COR-L47 (cell line): ENCODE data around the gene FHOD3.
"Not testable (repeated sequence)": the region's sequence is repeated elsewhere in the genome, so short reads cannot be mapped to it uniquely, and the experiment has no call there.

ENCODE experiments used
- DNase-seq: peaks from one replicate; lab custom pipeline; 2025; lab: John Stamatoyannopoulos, UW

Gene FHOD3

GRCh38 chr18:36711014-36711725 is 413.7 kb downstream of the FHOD3 start:
- no peak for DNase-seq

- no peak for DNase-seq
Observed at GRCh38 chr18:36711813-36712444, 414.4 kb downstream of the FHOD3 start.

- DNase-seq: no peak
Observed at GRCh38 chr18:36714476-36714875, 417.0 kb downstream of the FHOD3 start.

- DNase-seq: no peak
Observed at GRCh38 chr18:36717422-36718110, 420.1 kb downstream of the FHOD3 start.

GRCh38 chr18:36718705-36719328 is 421.3 kb downstream of the FHOD3 start:
- DNase-seq: no peak

- DNase-seq: no peak
Observed at GRCh38 chr18:36719630-36720029, 422.1 kb downstream of the FHOD3 start.

- DNase-seq: not testable (repeated sequence)
Observed at GRCh38 chr18:36721351-36721750, 423.8 kb downstream of the FHOD3 start.

- DNase-seq: no peak
Observed at GRCh38 chr18:36724169-36724568, 426.7 kb downstream of the FHOD3 start.

- DNase-seq: no peak
Observed at GRCh38 chr18:36724591-36725001, 427.1 kb downstream of the FHOD3 start.

- DNase-seq: no peak
Observed at GRCh38 chr18:36728345-36728744, 430.8 kb downstream of the FHOD3 start.

GRCh38 chr18:36729197-36729596 is 431.7 kb downstream of the FHOD3 start:
- DNase-seq: no peak

- no peak for DNase-seq
Observed at GRCh38 chr18:36732264-36732663, 434.8 kb downstream of the FHOD3 start.

- no peak for DNase-seq
Observed at GRCh38 chr18:36733150-36733549, 435.6 kb downstream of the FHOD3 start.

GRCh38 chr18:36734596-36734995 is 437.1 kb downstream of the FHOD3 start:
- DNase-seq: no peak

GRCh38 chr18:36735130-36735529 is 437.6 kb downstream of the FHOD3 start:
- no peak for DNase-seq

- no peak for DNase-seq
Observed at GRCh38 chr18:36736094-36736493, 438.6 kb downstream of the FHOD3 start.

GRCh38 chr18:36737316-36737715 is 439.8 kb downstream of the FHOD3 start:
- DNase-seq: no peak

GRCh38 chr18:36744261-36744876 is 446.9 kb downstream of the FHOD3 start:
- no peak for DNase-seq

GRCh38 chr18:36745219-36745975 is 447.9 kb downstream of the FHOD3 start:
- no peak for DNase-seq

GRCh38 chr18:36752929-36753865 is 455.7 kb downstream of the FHOD3 start:
- no peak for DNase-seq
